NCI-H82 treated with DMSO at 0.1 percent for 48 hours (cell line): ENCODE data around the gene NTSR2.

ENCODE experiments used
- DNase-seq: peaks from one replicate; lab custom pipeline; 2025; ENCODE audit not compliant: unreplicated experiment; lab: John Stamatoyannopoulos, UW

The NTSR2 gene

GRCh38 chr2:11669454-11670291 lies at the start of gene NTSR2:
TSS of gene NTSR2 (minus strand) at chr2:11670195. CDS start at chr2:11670129, 66 bp downstream.
- no peak for DNase-seq

- no peak for DNase-seq
Observed at GRCh38 chr2:11719230-11719977, 49.4 kb upstream of the NTSR2 start.

- no peak for DNase-seq
Observed at GRCh38 chr2:11718606-11719005, 48.6 kb upstream of the NTSR2 start.

GRCh38 chr2:11717623-11718022 lies 47.6 kb upstream of the NTSR2 start:
- DNase-seq = no peak

- no peak for DNase-seq
Observed at GRCh38 chr2:11716689-11717321, 46.8 kb upstream of the NTSR2 start.

- DNase-seq = no peak
Observed at GRCh38 chr2:11715987-11716652, 46.1 kb upstream of the NTSR2 start.

- DNase-seq = no peak
Observed at GRCh38 chr2:11713815-11714214, 43.8 kb upstream of the NTSR2 start.

- DNase-seq = no peak
Observed at GRCh38 chr2:11712866-11713265, 42.9 kb upstream of the NTSR2 start.

- no peak for DNase-seq
Observed at GRCh38 chr2:11711751-11712150, 41.8 kb upstream of the NTSR2 start.

GRCh38 chr2:11711354-11711716 lies 41.3 kb upstream of the NTSR2 start:
- DNase-seq = no peak

- no peak for DNase-seq
Observed at GRCh38 chr2:11710632-11711353, 40.8 kb upstream of the NTSR2 start.

- no peak for DNase-seq
Observed at GRCh38 chr2:11710210-11710609, 40.2 kb upstream of the NTSR2 start.

GRCh38 chr2:11709293-11709692 lies 39.3 kb upstream of the NTSR2 start:
- DNase-seq = no peak

GRCh38 chr2:11708106-11708505 lies 38.1 kb upstream of the NTSR2 start:
- DNase-seq = no peak

- DNase-seq = no peak
Observed at GRCh38 chr2:11705711-11706110, 35.7 kb upstream of the NTSR2 start.

- DNase-seq = no peak
Observed at GRCh38 chr2:11705063-11705462, 35.1 kb upstream of the NTSR2 start.

GRCh38 chr2:11703700-11704099 lies 33.7 kb upstream of the NTSR2 start:
- no peak for DNase-seq

- no peak for DNase-seq
Observed at GRCh38 chr2:11702946-11703345, 33.0 kb upstream of the NTSR2 start.

- peak; percentile 67 for DNase-seq
Observed at GRCh38 chr2:11701751-11702301, 31.8 kb upstream of the NTSR2 start.

- DNase-seq = no peak
Observed at GRCh38 chr2:11701206-11701605, 31.2 kb upstream of the NTSR2 start.
